DOHH2 (cell line): Measurements from ENCODE around the gene KHDRBS2.

Experiments used
- EZH2phosphoT487 ChIP-seq: fragments of 200-600 bp; sonication (generic); IDR thresholded peaks from 2 replicates; pipeline ENCODE4 v1.6.1; 2017; ENCODE audit warnings: borderline replicate concordance, mild to moderate bottlenecking, antibody characterized with exemption, low read length, moderate library complexity, mixed read lengths
- TF ChIP-seq, protein P1 (sequence below): fragments of 200-600 bp; sonication (generic); IDR thresholded peaks from one replicate; pipeline ENCODE4 v1.5.1; 2014; ENCODE audit warnings: antibody characterized with exemption, mild to moderate bottlenecking, low read depth, low read length; ENCODE audit not compliant: poor library complexity, severe bottlenecking

DNA sequence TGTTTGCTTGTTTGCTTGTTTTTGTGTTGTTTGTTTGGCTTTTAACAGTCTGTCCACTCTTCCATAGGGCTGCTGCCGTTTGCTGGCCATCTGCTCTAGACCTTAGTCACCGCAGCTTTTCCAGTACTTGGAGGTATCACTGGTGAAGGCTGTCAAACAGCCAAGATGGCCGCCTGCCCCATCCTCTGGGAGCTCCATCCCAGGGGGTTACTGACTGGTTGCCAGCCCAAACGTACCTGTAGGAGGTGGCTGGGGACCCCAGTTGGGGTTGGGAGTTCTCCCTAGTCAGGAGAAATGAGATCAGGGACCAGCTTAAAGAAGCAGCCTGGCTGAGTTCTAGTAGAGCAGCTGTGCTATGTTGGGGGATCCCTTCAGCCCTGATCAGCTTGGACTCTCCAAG is 418.4 kb downstream of the KHDRBS2 start:
- TF ChIP-seq, protein P1, sequence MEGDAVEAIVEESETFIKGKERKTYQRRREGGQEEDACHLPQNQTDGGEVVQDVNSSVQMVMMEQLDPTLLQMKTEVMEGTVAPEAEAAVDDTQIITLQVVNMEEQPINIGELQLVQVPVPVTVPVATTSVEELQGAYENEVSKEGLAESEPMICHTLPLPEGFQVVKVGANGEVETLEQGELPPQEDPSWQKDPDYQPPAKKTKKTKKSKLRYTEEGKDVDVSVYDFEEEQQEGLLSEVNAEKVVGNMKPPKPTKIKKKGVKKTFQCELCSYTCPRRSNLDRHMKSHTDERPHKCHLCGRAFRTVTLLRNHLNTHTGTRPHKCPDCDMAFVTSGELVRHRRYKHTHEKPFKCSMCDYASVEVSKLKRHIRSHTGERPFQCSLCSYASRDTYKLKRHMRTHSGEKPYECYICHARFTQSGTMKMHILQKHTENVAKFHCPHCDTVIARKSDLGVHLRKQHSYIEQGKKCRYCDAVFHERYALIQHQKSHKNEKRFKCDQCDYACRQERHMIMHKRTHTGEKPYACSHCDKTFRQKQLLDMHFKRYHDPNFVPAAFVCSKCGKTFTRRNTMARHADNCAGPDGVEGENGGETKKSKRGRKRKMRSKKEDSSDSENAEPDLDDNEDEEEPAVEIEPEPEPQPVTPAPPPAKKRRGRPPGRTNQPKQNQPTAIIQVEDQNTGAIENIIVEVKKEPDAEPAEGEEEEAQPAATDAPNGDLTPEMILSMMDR, result no peak
- TF ChIP-seq EZH2phosphoT487, result no peak
